IPS DF 6.9 (cell line): ENCODE data around the gene GGA2.

Experiments used
- DNase-seq: peaks from one replicate; pipeline ENCODE4 v3.0.0-alpha.2; 2013; ENCODE audit warnings: low read depth, low spot score
- H3K27ac ChIP-seq: one replicate; pipeline ENCODE4 v1.5.1; 2013; ENCODE audit warnings: low read length, control low read depth
- H3K27me3 ChIP-seq: 2 replicates; pipeline ENCODE4 v1.6.1; 2013; ENCODE audit warnings: mild to moderate bottlenecking, low read length; ENCODE audit not compliant: control insufficient read depth, insufficient read depth
- H3K36me3 ChIP-seq: 2 replicates; pipeline ENCODE4 v1.6.1; 2013; ENCODE audit warnings: low read length; ENCODE audit not compliant: control insufficient read depth, insufficient read depth
- H3K4me1 ChIP-seq: 2 replicates; pipeline ENCODE4 v1.6.1; 2013; ENCODE audit warnings: low read length; ENCODE audit not compliant: control insufficient read depth, insufficient read depth
- H3K4me3 ChIP-seq: 2 replicates; pipeline ENCODE4 v1.5.1; 2013; ENCODE audit warnings: mild to moderate bottlenecking, low read length
- H3K9me3 ChIP-seq: 2 replicates; pipeline ENCODE4 v1.6.1; 2013; ENCODE audit warnings: low read length, inconsistent platforms; ENCODE audit not compliant: control insufficient read depth, insufficient read depth
- WGBS: extraction: QIAGEN DNeasy Blood & Tissue Kit; methylation state at CpG from one replicate; pipeline ENCODE4 v1.1.7; 2013; ENCODE audit warnings: mixed read lengths, missing lambda C conversion rate; ENCODE audit not compliant: insufficient read length, insufficient coverage; 5-methylcytosine and 5-hydroxymethylcytosine counted together

The GGA2 gene

GRCh38 chr16:23523321-23523720 is 13.0 kb upstream of the GGA2 start:
- no CpG with 5 or more reads among the region's 6 CpGs for WGBS
- Histone ChIP-seq H3K4me1 (no peaks in the 10 kb centered on the region), H3K27ac (no peak overlapping the region), H3K27me3 (no peaks in the 10 kb centered on the region), H3K4me3 (no peak overlapping the region), H3K36me3 (peaks cover 20% of the 10 kb centered on the region; the same call in 1 of the 2 replicates), H3K9me3 (no peaks in the 10 kb centered on the region)
- no peak for DNase-seq

GRCh38 chr16:23521965-23522364 is 11.7 kb upstream of the GGA2 start:
- H3K27me3 ChIP-seq, result no peaks in the 10 kb centered on the region
- no peaks in the 10 kb centered on the region for H3K9me3 ChIP-seq
- no peak for DNase-seq
- peaks cover 15% of the 10 kb centered on the region; the same call in 1 of the 2 replicates for H3K36me3 ChIP-seq
- H3K4me3 ChIP-seq, result no peak overlapping the region
- no peaks in the 10 kb centered on the region for H3K4me1 ChIP-seq
- H3K27ac ChIP-seq, result no peak overlapping the region
- no CpG with 5 or more reads among the region's 4 CpGs for whole genome bisulfite sequencing

- Histone ChIP-seq H3K4me3 (no peak overlapping the region), H3K36me3 (peaks cover 15% of the 10 kb centered on the region; the same call in 1 of the 2 replicates), H3K27me3 (no peaks in the 10 kb centered on the region), H3K9me3 (no peaks in the 10 kb centered on the region), H3K4me1 (no peaks in the 10 kb centered on the region), H3K27ac (no peak overlapping the region)
- DNase-seq, result no peak
- WGBS, result no CpG with 5 or more reads among the region's 4 CpGs
Observed at GRCh38 chr16:23521037-23521743, 10.9 kb upstream of the GGA2 start.

GRCh38 chr16:23520500-23520899 is 10.2 kb upstream of the GGA2 start:
- no peak for DNase-seq
- H3K27ac ChIP-seq, result no peak overlapping the region
- peaks cover 15% of the 10 kb centered on the region; the same call in 1 of the 2 replicates for H3K36me3 ChIP-seq
- no peaks in the 10 kb centered on the region for H3K4me1 ChIP-seq
- no peaks in the 10 kb centered on the region for H3K27me3 ChIP-seq
- H3K9me3 ChIP-seq, result no peaks in the 10 kb centered on the region
- H3K4me3 ChIP-seq, result no peak overlapping the region
- WGBS, result no CpG with 5 or more reads among the region's 4 CpGs

GRCh38 chr16:23519282-23519681 is 9.0 kb upstream of the GGA2 start:
- H3K27ac ChIP-seq, result no peak overlapping the region

GRCh38 chr16:23518435-23518891 is 8.2 kb upstream of the GGA2 start:
- DNase-seq, result no peak
- Histone ChIP-seq H3K36me3 (peaks cover 8% of the 10 kb centered on the region; the same call in 1 of the 2 replicates), H3K27me3 (no peaks in the 10 kb centered on the region), H3K27ac (no peak overlapping the region), H3K4me1 (no peaks in the 10 kb centered on the region), H3K4me3 (no peak overlapping the region), H3K9me3 (no peaks in the 10 kb centered on the region)
- WGBS, result no CpG with 5 or more reads among the region's 3 CpGs

More at GRCh38 chr16:23519282-23519681, 9.0 kb upstream of the GGA2 start:
- no peaks in the 10 kb centered on the region for H3K4me1 ChIP-seq
- H3K27me3 ChIP-seq, result no peaks in the 10 kb centered on the region
- H3K4me3 ChIP-seq, result no peak overlapping the region
- no peak for DNase-seq
- no CpG with 5 or more reads among the region's 5 CpGs for WGBS
- H3K36me3 ChIP-seq, result peaks cover 13% of the 10 kb centered on the region; the same call in 1 of the 2 replicates
- no peaks in the 10 kb centered on the region for H3K9me3 ChIP-seq

GRCh38 chr16:23516366-23517137 is 6.3 kb upstream of the GGA2 start:
- no CpG with 5 or more reads among the region's 4 CpGs for WGBS
- H3K36me3 ChIP-seq, result peaks cover 7% of the 10 kb centered on the region; the same call in 1 of the 2 replicates
- no peak overlapping the region for H3K4me3 ChIP-seq
- H3K4me1 ChIP-seq, result no peaks in the 10 kb centered on the region
- H3K27me3 ChIP-seq, result no peaks in the 10 kb centered on the region
- no peaks in the 10 kb centered on the region for H3K9me3 ChIP-seq
- H3K27ac ChIP-seq, result no peak overlapping the region
- no peak for DNase-seq

- Histone ChIP-seq H3K27me3 (no peaks in the 10 kb centered on the region), H3K27ac (no peak overlapping the region), H3K4me1 (no peaks in the 10 kb centered on the region), H3K9me3 (no peaks in the 10 kb centered on the region), H3K36me3 (peaks cover 5% of the 10 kb centered on the region; the same call in 1 of the 2 replicates), H3K4me3 (no peak overlapping the region)
- WGBS, result no CpG with 5 or more reads among the region's 5 CpGs
- DNase-seq, result no peak
Observed at GRCh38 chr16:23515881-23516280, 5.6 kb upstream of the GGA2 start.

GRCh38 chr16:23514381-23515152 is 4.3 kb upstream of the GGA2 start:
- Histone ChIP-seq H3K27me3 (no peaks in the 10 kb centered on the region), H3K36me3 (peaks cover 5% of the 10 kb centered on the region; the same call in 1 of the 2 replicates), H3K9me3 (no peaks in the 10 kb centered on the region), H3K4me1 (no peaks in the 10 kb centered on the region), H3K4me3 (no peak overlapping the region), H3K27ac (no peak overlapping the region)
- no CpG with 5 or more reads among the region's 7 CpGs for WGBS
- DNase-seq, result no peak

- Histone ChIP-seq H3K36me3 (no peaks in the 10 kb centered on the region), H3K9me3 (no peaks in the 10 kb centered on the region), H3K27me3 (no peaks in the 10 kb centered on the region), H3K4me3 (no peak overlapping the region), H3K4me1 (0 out of 2 replicates have a peak, but pooled peaks cover 3% of the 10 kb centered on the region), H3K27ac (no peak overlapping the region)
- no peak for DNase-seq
- WGBS, result no CpG with 5 or more reads among the region's 4 CpGs
Observed at GRCh38 chr16:23512168-23512695, 1.9 kb upstream of the GGA2 start.
